Muscle of leg (tissue), 11 donors: ENCODE data around the gene DLG2. TPM values are rescaled to one million over a fixed set of nuclear protein-coding genes. Genes with fewer than 3 reads are reported as not detected.
A peak's percentile ranks its signal among the peaks of the same experiment; 100 is the strongest.
"Not testable (repeated sequence)": the region's sequence is repeated elsewhere in the genome, so short reads cannot be mapped to it uniquely, and the experiment has no call there.

Experiments
- DNase-seq: peaks from one replicate; pipeline ENCODE4 v3.0.0; 2013
- H3K27ac ChIP-seq: one replicate; pipeline ENCODE4 v1.5.1; 2013; ENCODE audit warnings: mild to moderate bottlenecking, low read length, control low read depth
- H3K27me3 ChIP-seq: one replicate; pipeline ENCODE4 v1.6.1; 2013; ENCODE audit warnings: low read length; ENCODE audit not compliant: control insufficient read depth, insufficient read depth
- H3K36me3 ChIP-seq: one replicate; pipeline ENCODE4 v1.6.1; 2013; ENCODE audit warnings: low read length; ENCODE audit not compliant: control insufficient read depth, insufficient read depth
- H3K4me1 ChIP-seq: one replicate; pipeline ENCODE4 v1.6.1; 2013; ENCODE audit warnings: low read length; ENCODE audit not compliant: control insufficient read depth, insufficient read depth
- H3K4me3 ChIP-seq: one replicate; pipeline ENCODE4 v1.5.1; 2013; ENCODE audit warnings: low read length, control low read depth
- H3K9me3 ChIP-seq: replicated peaks from 2 replicates; pipeline ENCODE4 v1.6.1; 2013; ENCODE audit warnings: low read depth, low read length; ENCODE audit not compliant: control insufficient read depth
- WGBS: methylation state at CpG from one replicate; pipeline ENCODE4 v1.1.5; 2013; ENCODE audit warnings: missing lambda C conversion rate; ENCODE audit not compliant: insufficient coverage; 5-methylcytosine and 5-hydroxymethylcytosine counted together
- polyA plus RNA-seq, 8 donors: library from polyadenylated mRNA; unstranded; fragments of 120-200 nt; gene quantifications; one replicate each; pipeline versions ENCODE4 v1.2.1 to v1.2.3, GENCODE V29; 2013; ENCODE audit warnings: inconsistent platforms in 1 of 8, low replicate concordance in 1 of 8; ENCODE audit not compliant: insufficient read length in 8 of 8, insufficient read depth in 1 of 8
- total RNA-seq: library from RNA; stranded (reverse); fragments of 120-200 nt; gene quantifications from one replicate; pipeline ENCODE4 v1.2.4, GENCODE V29; 2013

DLG2 gene
- total and polyA plus RNA-seq, 9 donors, result 6.4 to 19.3 (median 11.0) TPM

GRCh38 chr11:85231588-85231987, 395.6 kb downstream of the DLG2 start:
- Histone ChIP-seq H3K27me3 (no peaks in the 10 kb centered on the region), H3K4me1 (no peaks in the 10 kb centered on the region), H3K27ac (no peak overlapping the region), H3K4me3 (no peak overlapping the region), H3K36me3 (no peaks in the 10 kb centered on the region), H3K9me3 (peaks cover 7% of the 10 kb centered on the region)
- WGBS, result 44% methylated on average over 3 of the region's 4 CpGs
- DNase-seq, result no peak

DNA sequence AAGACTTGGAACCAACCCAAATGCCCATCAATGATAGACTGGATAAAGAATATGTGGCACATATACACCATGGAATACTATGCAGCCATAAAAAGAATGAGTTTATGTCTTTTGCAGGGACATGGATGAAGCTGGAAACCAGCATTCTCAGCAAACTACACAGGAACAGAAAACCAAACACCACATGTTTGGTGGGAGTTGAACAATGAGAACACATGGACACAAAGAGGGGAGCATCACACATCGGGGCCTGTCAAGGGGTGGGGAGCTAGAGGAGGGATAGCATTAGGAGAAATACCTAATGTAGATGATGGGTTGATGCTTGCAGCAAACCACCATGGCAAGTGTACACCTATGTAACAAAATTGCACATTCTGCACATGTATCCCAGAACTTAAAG, 397.4 kb downstream of the DLG2 start:
- whole genome bisulfite sequencing, result no CpG with 5 or more reads among the region's 1 CpG
- not testable (repeated sequence) for H3K36me3 ChIP-seq, H3K27ac ChIP-seq, H3K4me1 ChIP-seq, H3K4me3 ChIP-seq, H3K9me3 ChIP-seq, DNase-seq, H3K27me3 ChIP-seq

DNA sequence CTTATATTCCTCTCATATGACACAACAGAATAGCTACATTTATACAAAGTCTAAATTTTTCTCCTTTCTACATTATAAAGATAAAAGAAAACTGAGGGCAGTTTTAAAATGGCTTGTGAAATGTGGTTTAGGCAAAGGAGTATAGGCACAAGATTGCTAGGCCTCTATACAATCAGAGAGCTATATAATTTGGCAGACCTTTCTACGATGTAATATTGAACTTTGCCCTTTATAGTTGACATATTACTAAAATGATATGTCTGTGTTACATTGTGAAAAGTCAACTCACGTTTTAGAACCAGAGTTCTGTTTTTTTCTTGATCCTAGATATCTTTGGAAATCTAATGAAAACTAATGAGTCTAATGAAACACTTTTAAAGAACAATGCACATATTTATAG, 430.2 kb downstream of the DLG2 start:
- Histone ChIP-seq H3K27ac (no peak overlapping the region), H3K4me3 (no peak overlapping the region), H3K9me3 (peaks cover 12% of the 10 kb centered on the region), H3K4me1 (no peaks in the 10 kb centered on the region), H3K27me3 (no peaks in the 10 kb centered on the region), H3K36me3 (no peaks in the 10 kb centered on the region)
- DNase-seq, result no peak
- no CpG with 5 or more reads among the region's 2 CpGs for WGBS

GRCh38 chr11:85195934-85196333, 431.2 kb downstream of the DLG2 start:
- Histone ChIP-seq H3K9me3 (peaks cover 5% of the 10 kb centered on the region), H3K36me3 (no peaks in the 10 kb centered on the region), H3K27me3 (no peaks in the 10 kb centered on the region), H3K4me3 (no peak overlapping the region), H3K27ac (no peak overlapping the region), H3K4me1 (no peaks in the 10 kb centered on the region)
- DNase-seq, result no peak
- WGBS, result no CpG with 5 or more reads among the region's 3 CpGs

DNA sequence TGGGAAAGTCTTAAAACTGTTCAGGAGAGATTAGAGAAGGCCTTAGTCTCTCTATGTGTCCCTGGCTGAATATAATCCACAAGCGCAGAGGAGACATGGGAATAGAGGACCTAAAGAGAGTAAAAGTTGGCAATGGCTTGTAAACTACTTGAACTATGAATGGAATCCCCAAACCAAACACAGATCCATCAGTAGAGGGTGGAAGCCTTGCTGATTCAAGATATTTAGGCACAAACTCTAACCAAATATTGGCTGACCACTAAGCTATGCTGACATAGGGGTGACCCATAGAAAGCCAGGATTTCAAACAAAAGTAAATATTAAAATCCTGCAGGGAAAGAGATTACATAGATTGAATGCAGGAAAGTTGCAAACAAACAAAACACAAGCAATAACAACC, 439.2 kb downstream of the DLG2 start:
- no peaks in the 10 kb centered on the region for H3K9me3 ChIP-seq
- no peak for DNase-seq
- H3K4me1 ChIP-seq, result no peaks in the 10 kb centered on the region
- H3K36me3 ChIP-seq, result no peaks in the 10 kb centered on the region
- no peak overlapping the region for H3K4me3 ChIP-seq
- no peaks in the 10 kb centered on the region for H3K27me3 ChIP-seq
- no CpG with 5 or more reads among the region's 1 CpG for WGBS
- H3K27ac ChIP-seq, result no peak overlapping the region

DNA sequence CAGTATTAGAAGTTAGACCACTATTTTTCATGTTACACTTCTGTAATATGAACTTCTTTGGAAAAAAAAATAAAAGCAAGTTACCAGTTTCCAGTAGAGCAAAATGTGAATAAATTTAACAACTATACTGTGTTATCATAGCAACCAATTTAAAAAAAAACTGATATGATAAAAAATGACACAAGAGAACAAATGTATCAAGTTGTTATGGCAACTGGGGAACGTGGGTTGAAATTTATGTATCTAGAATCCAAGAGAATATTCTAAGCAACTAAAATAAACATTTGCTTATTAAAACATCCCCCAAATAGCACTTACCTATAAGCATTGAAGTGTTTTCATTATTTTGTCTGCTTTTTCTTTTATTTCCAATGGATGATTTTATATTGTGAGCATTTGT, 442.4 kb downstream of the DLG2 start:
- no CpG with 5 or more reads among the region's 1 CpG for WGBS
- H3K27me3 ChIP-seq, result no peaks in the 10 kb centered on the region
- no peak for DNase-seq

GRCh38 chr11:85182441-85183387, 444.4 kb downstream of the DLG2 start:
- 39% methylated on average over 2 of the region's 4 CpGs for WGBS
- H3K9me3 ChIP-seq, result no peaks in the 10 kb centered on the region
- H3K27me3 ChIP-seq, result no peaks in the 10 kb centered on the region
- DNase-seq, result peak; percentile 20
- no peak overlapping the region for H3K4me3 ChIP-seq
- no peaks in the 10 kb centered on the region for H3K36me3 ChIP-seq
- no peaks in the 10 kb centered on the region for H3K4me1 ChIP-seq
- no peak overlapping the region for H3K27ac ChIP-seq

More for the DNA sequence above, 442.4 kb downstream of the DLG2 start:
- Histone ChIP-seq H3K4me1 (no peaks in the 10 kb centered on the region), H3K4me3 (no peak overlapping the region), H3K36me3 (no peaks in the 10 kb centered on the region), H3K27ac (no peak overlapping the region), H3K9me3 (no peaks in the 10 kb centered on the region)

GRCh38 chr11:85180528-85180927, 446.6 kb downstream of the DLG2 start:
- Histone ChIP-seq H3K4me1 (no peaks in the 10 kb centered on the region), H3K36me3 (no peaks in the 10 kb centered on the region), H3K4me3 (no peak overlapping the region), H3K9me3 (peaks cover 2% of the 10 kb centered on the region), H3K27me3 (no peaks in the 10 kb centered on the region), H3K27ac (no peak overlapping the region)
- WGBS, result no CpG with 5 or more reads among the region's 1 CpG
- no peak for DNase-seq

- WGBS, result 88% methylated on average over 4 of the region's 6 CpGs
- Histone ChIP-seq H3K4me1 (no peaks in the 10 kb centered on the region), H3K36me3 (peaks cover 3% of the 10 kb centered on the region), H3K27ac (no peak overlapping the region), H3K27me3 (no peaks in the 10 kb centered on the region), H3K9me3 (peaks cover 5% of the 10 kb centered on the region), H3K4me3 (no peak overlapping the region)
- DNase-seq, result no peak
Observed at GRCh38 chr11:85171648-85172257, 455.4 kb downstream of the DLG2 start.

- peaks cover 3% of the 10 kb centered on the region for H3K36me3 ChIP-seq
- no CpG with 5 or more reads among the region's 1 CpG for WGBS
- no peak for DNase-seq
Observed at GRCh38 chr11:85170184-85170583, 457.0 kb downstream of the DLG2 start.

More at GRCh38 chr11:85170184-85170583, 457.0 kb downstream of the DLG2 start:
- Histone ChIP-seq H3K27me3 (no peaks in the 10 kb centered on the region), H3K27ac (no peak overlapping the region), H3K4me1 (no peaks in the 10 kb centered on the region), H3K4me3 (no peak overlapping the region), H3K9me3 (peaks cover 4% of the 10 kb centered on the region)
